Stomach (tissue), 4 donors: ENCODE measurements around the gene RNASET2.

Experiments used
- CTCF ChIP-seq, 7 experiments: fragments of 450-650 bp in 4 of 7; fragments of 200-600 bp in 3 of 7; sonication (generic) in 3 of 7; IDR thresholded peaks; one replicate each; pipeline ENCODE4 v1.5.1; 2016 to 2019; ENCODE audit warnings: antibody characterized with exemption in 7 of 7, control low read depth in 2 of 7, mild to moderate bottlenecking in 1 of 7
- POLR2A ChIP-seq, 4 donors: fragments of 450-650 bp; IDR thresholded peaks; one replicate each; pipeline ENCODE4 v1.6.1; 2016; ENCODE audit warnings: antibody characterized with exemption in 4 of 4, control low read depth in 2 of 4, mild to moderate bottlenecking in 1 of 4, moderate library complexity in 1 of 4

GRCh38 chr6:166950443-166950821 is 5.9 kb downstream of the RNASET2 start:
- no peak for TF ChIP-seq POLR2A (IDR thresholded peaks at IDR 0.05)
- TF ChIP-seq CTCF (IDR thresholded peaks at IDR 0.05) = no peak
